Fibroblast of villous mesenchyme (primary cell): ENCODE data around the gene BRD3OS. TPM values are rescaled to one million over a fixed set of nuclear protein-coding genes. Genes with fewer than 3 reads are reported as not detected.

Source experiments
- DNase-seq: peaks from one replicate; pipeline ENCODE4 v3.0.0-alpha.2; 2010; ENCODE audit warnings: low read depth
- H3K4me3 ChIP-seq: 2 replicates; pipeline ENCODE4 v1.5.1; 2011; ENCODE audit warnings: low read depth, mild to moderate bottlenecking, low read length
- CTCF ChIP-seq: IDR thresholded peaks from 2 replicates; pipeline ENCODE4 v1.5.1; 2012; ENCODE audit warnings: low read depth, mild to moderate bottlenecking, low read length; ENCODE audit not compliant: insufficient read depth
- total RNA-seq: library from RNA; depleted of rRNA; stranded (reverse); fragments of >200 nt; gene quantifications from 2 replicates; pipeline ENCODE4 v1.2.3, GENCODE V29; 2012

Gene BRD3OS
- total RNA-seq, 1 donor: 22.9 TPM

GRCh38 chr9:134061688-134062371 is 36.5 kb downstream of the BRD3OS start:
- TF ChIP-seq CTCF: no peak
- no peak for DNase-seq
- H3K4me3 ChIP-seq: no peak overlapping the region

- no peak for TF ChIP-seq CTCF
- no peak overlapping the region for H3K4me3 ChIP-seq
- DNase-seq: no peak
Observed at GRCh38 chr9:134062461-134063087, 37.3 kb downstream of the BRD3OS start.

GRCh38 chr9:134063088-134063570 is 37.8 kb downstream of the BRD3OS start:
- TF ChIP-seq CTCF: no peak
- DNase-seq: no peak
- no peak overlapping the region for H3K4me3 ChIP-seq

- no peak overlapping the region for H3K4me3 ChIP-seq
- DNase-seq: no peak
- no peak for TF ChIP-seq CTCF
Observed at GRCh38 chr9:134063571-134064450, 38.5 kb downstream of the BRD3OS start.

GRCh38 chr9:134064711-134065110 is 39.4 kb downstream of the BRD3OS start:
- DNase-seq: no peak
- no peak for TF ChIP-seq CTCF
- no peak overlapping the region for H3K4me3 ChIP-seq

- no peak for TF ChIP-seq CTCF
- H3K4me3 ChIP-seq: peak overlapping the region; percentile 84
- peak; percentile 77 for DNase-seq
Observed at GRCh38 chr9:134065612-134066419, 40.5 kb downstream of the BRD3OS start.
